DND-41 (cell line): ENCODE data around the gene MEGF11.

Source experiments
- ATAC-seq: fragments of 200-7000 bp; cut with Tn5 transposase; 3 replicates; pipeline ENCODE4 v1.9.1; 2021; ENCODE audit warnings: low read depth; ENCODE audit not compliant: insufficient read depth
- DNase-seq: peaks from one replicate; pipeline ENCODE4 v3.0.0-alpha.2; 2020
- H2AFZ ChIP-seq: 2 replicates; pipeline ENCODE4 v1.6.0; 2012; ENCODE audit warnings: low read depth, low read length
- H3K27ac ChIP-seq: 2 replicates; pipeline ENCODE4 v1.5.1; 2012; ENCODE audit warnings: low read length, inconsistent platforms
- H3K27me3 ChIP-seq: fragments of 200-600 bp; sonication (generic); 2 replicates; pipeline ENCODE4 v1.6.0; 2012; ENCODE audit warnings: low read length, mild to moderate bottlenecking, inconsistent platforms; ENCODE audit not compliant: insufficient read depth, poor library complexity
- H3K36me3 ChIP-seq: 2 replicates; pipeline ENCODE4 v1.5.1; 2012; ENCODE audit warnings: low read length, inconsistent platforms; ENCODE audit not compliant: insufficient read depth
- H3K4me1 ChIP-seq: 2 replicates; pipeline ENCODE4 v1.5.1; 2012; ENCODE audit warnings: mild to moderate bottlenecking, low read length; ENCODE audit not compliant: insufficient read depth
- H3K4me2 ChIP-seq: 2 replicates; pipeline ENCODE4 v1.6.0; 2012; ENCODE audit warnings: mild to moderate bottlenecking, moderate library complexity, low read length, inconsistent platforms; ENCODE audit not compliant: insufficient read depth
- H3K4me3 ChIP-seq, 2 experiments: fragments of 200-600 bp in 1 of 2; shearing (Covaris generic) in 1 of 2; 2 replicates each; pipeline ENCODE4 v1.5.1; 2012 to 2016; ENCODE audit warnings: inconsistent platforms in 2 of 2, low read length in 2 of 2, mild to moderate bottlenecking in 2 of 2, low read depth in 1 of 2, moderate library complexity in 1 of 2
- H3K79me2 ChIP-seq: 2 replicates; pipeline ENCODE4 v1.6.0; 2012; ENCODE audit warnings: low read length, inconsistent platforms; ENCODE audit not compliant: insufficient read depth
- H3K9ac ChIP-seq: 2 replicates; pipeline ENCODE4 v1.6.0; 2012; ENCODE audit warnings: low read depth, mild to moderate bottlenecking, inconsistent platforms, low read length, moderate library complexity
- H3K9me3 ChIP-seq: 2 replicates; pipeline ENCODE4 v1.5.1; 2012; ENCODE audit warnings: low read length, moderate library complexity, mild to moderate bottlenecking, inconsistent platforms; ENCODE audit not compliant: insufficient read depth, severe bottlenecking
- H4K20me1 ChIP-seq: 2 replicates; pipeline ENCODE4 v1.6.0; 2012; ENCODE audit warnings: low read length; ENCODE audit not compliant: insufficient read depth
- EZH2 ChIP-seq: IDR thresholded peaks from 3 replicates; pipeline ENCODE4 v1.6.1; 2012; ENCODE audit warnings: borderline replicate concordance, low read depth, mild to moderate bottlenecking, moderate library complexity, low read length, inconsistent platforms; ENCODE audit not compliant: severe bottlenecking
- TF ChIP-seq, protein P1 (sequence below): IDR thresholded peaks from 2 replicates; pipeline ENCODE4 v1.5.1; 2012; ENCODE audit warnings: borderline replicate concordance, low read length, moderate library complexity, mild to moderate bottlenecking; ENCODE audit not compliant: poor library complexity, severe bottlenecking; ENCODE audit errors: extremely low read depth

Gene MEGF11

DNA sequence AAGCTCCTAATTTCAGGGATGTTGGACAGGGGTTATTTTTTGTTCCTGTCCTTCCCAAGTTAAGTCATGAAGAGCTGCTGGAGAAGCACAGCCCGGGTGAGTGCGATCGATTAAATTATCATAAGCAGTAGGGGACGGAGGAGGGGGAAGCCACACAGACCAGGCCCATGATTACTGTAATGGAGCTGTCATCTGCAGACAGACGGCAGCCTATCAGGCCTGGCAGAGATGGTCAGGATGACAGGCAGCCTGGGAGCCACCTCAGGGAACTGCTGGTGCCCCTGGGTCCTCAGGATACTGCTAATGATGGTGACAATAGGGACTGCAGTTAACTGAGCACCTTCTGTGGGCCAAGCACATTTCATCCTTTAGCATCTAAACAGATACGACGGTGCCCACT is 236.6 kb downstream of the MEGF11 start:
- Histone ChIP-seq H3K9me3 (no peaks in the 10 kb centered on the region), H3K79me2 (no peaks in the 10 kb centered on the region), H3K36me3 (no peaks in the 10 kb centered on the region), H3K4me1 (no peaks in the 10 kb centered on the region), H2AFZ (no peak overlapping the region), H3K27me3 (no peaks in the 10 kb centered on the region), H3K27ac (no peak overlapping the region), H3K4me3 (no peak overlapping the region), H3K9ac (no peak overlapping the region), H3K4me2 (no peak overlapping the region), H4K20me1 (no peaks in the 10 kb centered on the region)
- no peak for ATAC-seq
- DNase-seq, result no peak
- TF ChIP-seq EZH2, result no peak
- TF ChIP-seq, protein P1, sequence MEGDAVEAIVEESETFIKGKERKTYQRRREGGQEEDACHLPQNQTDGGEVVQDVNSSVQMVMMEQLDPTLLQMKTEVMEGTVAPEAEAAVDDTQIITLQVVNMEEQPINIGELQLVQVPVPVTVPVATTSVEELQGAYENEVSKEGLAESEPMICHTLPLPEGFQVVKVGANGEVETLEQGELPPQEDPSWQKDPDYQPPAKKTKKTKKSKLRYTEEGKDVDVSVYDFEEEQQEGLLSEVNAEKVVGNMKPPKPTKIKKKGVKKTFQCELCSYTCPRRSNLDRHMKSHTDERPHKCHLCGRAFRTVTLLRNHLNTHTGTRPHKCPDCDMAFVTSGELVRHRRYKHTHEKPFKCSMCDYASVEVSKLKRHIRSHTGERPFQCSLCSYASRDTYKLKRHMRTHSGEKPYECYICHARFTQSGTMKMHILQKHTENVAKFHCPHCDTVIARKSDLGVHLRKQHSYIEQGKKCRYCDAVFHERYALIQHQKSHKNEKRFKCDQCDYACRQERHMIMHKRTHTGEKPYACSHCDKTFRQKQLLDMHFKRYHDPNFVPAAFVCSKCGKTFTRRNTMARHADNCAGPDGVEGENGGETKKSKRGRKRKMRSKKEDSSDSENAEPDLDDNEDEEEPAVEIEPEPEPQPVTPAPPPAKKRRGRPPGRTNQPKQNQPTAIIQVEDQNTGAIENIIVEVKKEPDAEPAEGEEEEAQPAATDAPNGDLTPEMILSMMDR, result no peak

- TF ChIP-seq, protein P1, result no peak
- TF ChIP-seq EZH2, result no peak
- DNase-seq (no peak), ATAC-seq (no peak)
- Histone ChIP-seq H2AFZ (no peak overlapping the region), H3K4me1 (no peaks in the 10 kb centered on the region), H3K9ac (no peak overlapping the region), H3K79me2 (no peaks in the 10 kb centered on the region), H3K4me3 (no peak overlapping the region), H3K27me3 (no peaks in the 10 kb centered on the region), H3K4me2 (no peak overlapping the region), H3K9me3 (no peaks in the 10 kb centered on the region), H3K36me3 (no peaks in the 10 kb centered on the region), H4K20me1 (no peaks in the 10 kb centered on the region), H3K27ac (no peak overlapping the region)
Observed at GRCh38 chr15:66016199-66016598, 237.4 kb downstream of the MEGF11 start.

- Histone ChIP-seq H3K27me3 (no peaks in the 10 kb centered on the region), H3K9ac (no peak overlapping the region), H3K4me2 (no peak overlapping the region), H3K36me3 (no peaks in the 10 kb centered on the region), H4K20me1 (no peaks in the 10 kb centered on the region), H3K79me2 (no peaks in the 10 kb centered on the region), H3K4me3 (no peak overlapping the region), H3K4me1 (no peaks in the 10 kb centered on the region), H3K27ac (no peak overlapping the region), H2AFZ (no peak overlapping the region), H3K9me3 (no peaks in the 10 kb centered on the region)
- TF ChIP-seq EZH2, result no peak
- TF ChIP-seq, protein P1, result no peak
- DNase-seq, result no peak
- ATAC-seq, result no peak
Observed at GRCh38 chr15:66014635-66015182, 238.8 kb downstream of the MEGF11 start.

DNA sequence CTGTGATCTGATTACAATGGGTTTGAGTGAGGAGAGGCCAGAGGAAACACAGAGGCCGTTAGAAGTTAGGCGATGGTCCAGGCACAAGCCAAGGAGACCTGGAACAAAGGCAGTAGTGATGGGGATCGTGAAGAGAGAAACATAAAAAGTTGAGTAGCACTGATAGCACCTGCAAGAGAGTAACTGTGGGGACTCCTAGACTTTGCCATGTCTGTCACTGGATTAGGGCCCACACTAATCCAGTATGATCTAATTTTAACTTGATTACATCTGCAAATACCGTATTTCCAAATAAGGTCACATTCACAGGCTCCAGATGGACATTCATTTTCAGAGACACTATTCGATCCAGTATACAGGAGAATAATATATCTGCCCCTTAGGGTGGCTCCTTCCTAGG is 239.5 kb downstream of the MEGF11 start:
- ATAC-seq, result no peak
- Histone ChIP-seq H3K9me3 (no peaks in the 10 kb centered on the region), H4K20me1 (no peaks in the 10 kb centered on the region), H3K36me3 (no peaks in the 10 kb centered on the region), H3K4me2 (no peak overlapping the region), H3K27me3 (no peaks in the 10 kb centered on the region), H3K4me1 (no peaks in the 10 kb centered on the region), H2AFZ (no peak overlapping the region), H3K27ac (no peak overlapping the region), H3K79me2 (no peaks in the 10 kb centered on the region), H3K9ac (no peak overlapping the region), H3K4me3 (no peak overlapping the region)
- no peak for DNase-seq
- TF ChIP-seq, protein P1, result no peak
- TF ChIP-seq EZH2, result no peak
